ENCODE results near the gene YBX2. TPM values are rescaled to one million over a fixed set of nuclear protein-coding genes. Genes with fewer than 3 reads are reported as not detected.

Gene YBX2
- total and polyA plus RNA-seq, 10 donors = 0.09 to 0.40 (median 0.16) TPM; not detected in 4

DNA sequence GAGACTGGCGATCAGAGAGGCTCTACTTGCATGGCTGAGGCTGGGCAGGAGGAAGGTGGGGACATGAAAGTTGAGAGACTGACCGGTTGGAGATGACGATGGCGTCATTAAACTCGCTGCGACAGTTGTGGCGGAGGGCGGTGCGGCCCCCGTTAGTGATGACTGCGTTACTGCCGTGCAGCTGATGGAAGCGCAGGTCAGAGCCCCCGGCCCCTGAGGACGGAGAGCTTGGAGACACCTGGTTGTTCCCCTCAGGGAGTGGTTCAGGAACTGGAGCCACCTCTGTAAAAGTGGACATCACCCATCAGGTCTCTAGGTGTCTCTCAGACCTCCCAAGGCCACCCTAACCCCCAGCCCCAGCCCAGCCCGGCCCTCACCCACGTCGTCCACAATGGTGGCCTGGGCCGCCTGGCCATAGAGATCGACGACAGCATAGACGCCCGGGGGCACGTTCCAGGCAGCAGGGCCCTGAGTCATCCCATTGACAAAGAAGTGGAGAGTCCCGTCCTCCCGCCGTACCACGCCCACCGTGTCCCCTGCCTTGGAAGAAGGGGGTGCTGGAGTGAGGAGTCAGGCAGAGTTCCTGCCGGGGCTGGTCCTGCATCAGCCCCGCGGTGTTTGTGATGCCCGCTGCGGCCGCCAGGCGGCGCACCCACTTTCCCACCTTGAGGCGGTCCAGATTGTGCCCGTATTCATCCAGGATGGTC lies 29.4 kb upstream of the YBX2 start:
- DNase-seq = peak; percentile 90
- intact Hi-C loops (cut with DNase I; ENCODE audit: low total_unique reads) = no loop called here
- H3K27me3 ChIP-seq (replicated peaks in 1 of 7) = no peaks in the 10 kb centered on the region
- no peak overlapping the region for H3K27ac ChIP-seq
- H3K4me3 ChIP-seq = no peak overlapping the region
- H3K9me3 ChIP-seq = no peaks in the 10 kb centered on the region
- H3K4me1 ChIP-seq = peaks cover 2 to 35% (median 21%) of the 10 kb centered on the region in 6 donors
- peaks cover 0 to 86% (median 63%) of the 10 kb centered on the region in 6 donors for H3K36me3 ChIP-seq
- WGBS, 5 donors = 65 to 78% (median 69%) methylated on average over 22 to 39 of the region's 39 CpGs
- TF ChIP-seq POLR2A (IDR thresholded peaks at IDR 0.05) = no peak
- TF ChIP-seq POLR2AphosphoS5 (IDR thresholded peaks at IDR 0.05) = peak; percentile 28 to 77 (median 41)
- TF ChIP-seq CTCF (IDR thresholded peaks at IDR 0.05 in 8 of 11, conservative IDR thresholded peaks at IDR 0.05 in 3 of 11) = peak; percentile 71 to 94 (median 89)

DNA sequence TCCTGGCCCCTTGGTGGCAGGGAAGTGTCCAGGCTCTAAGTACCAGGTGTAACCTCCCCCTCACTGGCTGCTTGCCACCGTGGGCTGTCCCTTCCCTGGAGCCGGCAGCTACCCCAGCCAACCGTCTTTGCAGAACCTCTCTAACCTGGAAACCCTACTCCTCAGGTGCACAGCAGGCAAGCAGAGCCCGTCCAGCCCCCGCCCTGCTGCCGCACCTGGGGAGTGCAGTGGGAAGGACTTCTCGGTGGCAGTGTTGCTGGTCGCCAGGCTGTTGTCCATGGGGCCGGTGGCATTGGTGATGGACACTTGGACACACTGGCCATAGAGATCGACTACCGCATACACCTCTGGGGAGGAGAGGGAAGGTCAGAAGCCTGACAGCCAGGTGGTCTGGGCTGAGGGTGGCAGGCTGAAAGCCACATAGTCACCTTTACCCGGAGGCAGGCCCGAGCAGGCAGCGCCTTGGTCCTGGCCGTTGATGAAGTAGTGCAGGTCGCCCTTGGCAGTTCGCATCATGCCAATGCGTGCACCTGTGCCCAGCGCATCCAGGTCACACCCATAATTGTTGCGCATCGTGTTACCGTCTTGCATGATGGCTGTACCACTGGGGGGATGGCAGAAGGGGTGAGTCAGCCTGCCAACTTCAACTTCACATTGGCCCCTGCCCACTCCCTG lies 28.2 kb upstream of the YBX2 start:
- no peaks in the 10 kb centered on the region for H3K27me3 ChIP-seq (replicated peaks in 1 of 7)
- H3K4me1 ChIP-seq = peaks cover under 1 to 24% (median 11%) of the 10 kb centered on the region in 6 donors
- H3K4me3 ChIP-seq = no peak overlapping the region
- no peaks in the 10 kb centered on the region for H3K9me3 ChIP-seq
- intact Hi-C loops (cut with DNase I; ENCODE audit: low total_unique reads) = no loop called here
- 96 to 99% (median 97%) methylated on average over 11 to 22 of the region's 22 CpGs for WGBS, 5 donors
- no peak for DNase-seq
- TF ChIP-seq POLR2AphosphoS5 (IDR thresholded peaks at IDR 0.05) = peak in 1 of 3 donors; percentile 21
- TF ChIP-seq POLR2A (IDR thresholded peaks at IDR 0.05) = no peak
- TF ChIP-seq CTCF (IDR thresholded peaks at IDR 0.05 in 8 of 11, conservative IDR thresholded peaks at IDR 0.05 in 3 of 11) = no peak
- peaks cover 0 to 98% (median 75%) of the 10 kb centered on the region in 6 donors for H3K36me3 ChIP-seq
- H3K27ac ChIP-seq = no peak overlapping the region

GRCh38 chr17:7321466-7321865 lies 27.0 kb upstream of the YBX2 start:
- Histone ChIP-seq H3K27me3 (replicated peaks in 1 of 7) (no peaks in the 10 kb centered on the region), H3K4me3 (no peak overlapping the region), H3K36me3 (peaks cover 0 to 100% (median 81%) of the 10 kb centered on the region in 6 donors), H3K27ac (no peak overlapping the region), H3K4me1 (peaks cover 0 to 25% (median 12%) of the 10 kb centered on the region in 6 donors), H3K9me3 (no peaks in the 10 kb centered on the region)
- 93 to 97% (median 93%) methylated on average over 15 of the region's 15 CpGs for WGBS, 5 donors
- peak in 1 of 3 donors; percentile 15 for TF ChIP-seq POLR2AphosphoS5 (IDR thresholded peaks at IDR 0.05)
- no peak for TF ChIP-seq CTCF (IDR thresholded peaks at IDR 0.05 in 8 of 11, conservative IDR thresholded peaks at IDR 0.05 in 3 of 11)
- no peak for TF ChIP-seq POLR2A (IDR thresholded peaks at IDR 0.05)
- no peak for DNase-seq
- intact Hi-C loops (cut with DNase I; ENCODE audit: low total_unique reads) = no loop called here

All from spleen (tissue), 11 donors.